PC-9 (cell line): ENCODE results near the gene ASIC3. TPM values are rescaled to one million over a fixed set of nuclear protein-coding genes. Genes with fewer than 3 reads are reported as not detected.
A peak's percentile ranks its signal among the peaks of the same experiment; 100 is the strongest.

Source experiments
- BruUV-seq: library from RNA; stranded (reverse); fragments of 400-500 nt; replicated peaks from 2 replicates; lab custom pipeline; 2021; lab: Mats Ljungman, UMichigan
- CTCF ChIA-PET: fragments of 300-600 bp; sonication (Branson Sonifier 250); formaldehyde crosslinking; loops from one replicate; lab custom pipeline; 2022; ENCODE audit warnings: antibody characterized with exemption; lab: Charles Lee
- POLR2A ChIA-PET: fragments of 300-600 bp; sonication (Branson Sonifier 250); formaldehyde crosslinking; loops from one replicate; lab custom pipeline; 2022; ENCODE audit warnings: antibody characterized with exemption; ENCODE audit not compliant: unreplicated experiment; lab: Charles Lee
- DNase-seq, 2 experiments: peaks; one replicate each; pipeline versions ENCODE4 v3.0.0 to v3.0.0-alpha.2; 2015 to 2022; ENCODE audit warnings: mixed read lengths in 1 of 2
- H2AFZ ChIP-seq: fragments of 200-600 bp; sonication (generic); 2 replicates; pipeline ENCODE4 v1.8.1; 2017; ENCODE audit warnings: antibody characterized with exemption
- H3F3A ChIP-seq: fragments of 200-600 bp; sonication (generic); 2 replicates; pipeline ENCODE4 v1.8.1; 2017; ENCODE audit warnings: antibody characterized with exemption, mild to moderate bottlenecking, low read depth; ENCODE audit not compliant: insufficient read depth
- H3K27ac ChIP-seq: fragments of 200-600 bp; sonication (generic); 2 replicates; pipeline ENCODE4 v1.6.1; 2016; ENCODE audit warnings: mixed run types
- H3K27me3 ChIP-seq: fragments of 200-600 bp; sonication (generic); 2 replicates; pipeline ENCODE4 v1.6.1; 2016; ENCODE audit warnings: low read depth, mixed run types; ENCODE audit not compliant: insufficient read depth
- H3K36me3 ChIP-seq: fragments of 200-600 bp; sonication (generic); 2 replicates; pipeline ENCODE4 v1.6.1; 2016; ENCODE audit warnings: low read depth, mixed run types
- H3K4me1 ChIP-seq: fragments of 200-600 bp; sonication (generic); replicated peaks from 2 replicates; pipeline ENCODE4 v1.6.1; 2016; ENCODE audit warnings: mixed run types; ENCODE audit not compliant: insufficient read depth
- H3K4me2 ChIP-seq: fragments of 200-600 bp; sonication (generic); 2 replicates; pipeline ENCODE4 v1.6.1; 2017; ENCODE audit warnings: mixed run types
- H3K4me3 ChIP-seq: fragments of 200-600 bp; sonication (generic); 2 replicates; pipeline ENCODE4 v1.6.1; 2016; ENCODE audit warnings: mixed run types
- H3K79me2 ChIP-seq: fragments of 200-600 bp; sonication (generic); 2 replicates; pipeline ENCODE4 v1.6.1; 2017; ENCODE audit warnings: low read depth, mixed run types
- H3K9me2 ChIP-seq: fragments of 200-600 bp; sonication (generic); 2 replicates; pipeline ENCODE4 v1.8.1; 2017; ENCODE audit warnings: mild to moderate bottlenecking; ENCODE audit not compliant: insufficient read depth
- H3K9me3 ChIP-seq: fragments of 200-600 bp; sonication (generic); 2 replicates; pipeline ENCODE4 v1.8.1; 2016; ENCODE audit warnings: low read depth; ENCODE audit not compliant: insufficient read depth
- H4K20me1 ChIP-seq: fragments of 200-600 bp; sonication (generic); 2 replicates; pipeline ENCODE4 v1.8.1; 2017; ENCODE audit not compliant: insufficient read depth
- CTCF ChIP-seq: fragments of 200-600 bp; sonication (generic); conservative IDR thresholded peaks from 2 replicates; pipeline ENCODE4 v1.6.1; 2017; ENCODE audit warnings: mixed run types, antibody characterized with exemption, mild to moderate bottlenecking, moderate library complexity
- EZH2 ChIP-seq: fragments of 200-600 bp; sonication (generic); IDR thresholded peaks from 2 replicates; pipeline ENCODE4 v1.8.0; 2017; ENCODE audit warnings: antibody characterized with exemption, low read depth
- intact Hi-C: fragments of 100-400 bp; cut with micrococcal nuclease; formaldehyde crosslinking; loops from one replicate; pipeline ENCODE4 v1.10.0; 2022; ENCODE audit not compliant: unreplicated experiment
- total RNA-seq: library from RNA; stranded (reverse); gene quantifications from 2 replicates; pipeline ENCODE4 v1.2.3, GENCODE V29; 2021

ASIC3 gene
- total RNA-seq, 1 experiment from 2014 or later, result 10.5 TPM

- H3K4me1 ChIP-seq, result peaks cover 39% of the 10 kb centered on the region
- intact Hi-C loops, result no loop called here
- no peaks in the 10 kb centered on the region for H3K9me3 ChIP-seq
Observed at GRCh38 chr7:151008143-151008510, 40.2 kb upstream of the ASIC3 start.

GRCh38 chr7:151008511-151009323 is 39.6 kb upstream of the ASIC3 start:
- Histone ChIP-seq H2AFZ (no peak overlapping the region), H3K9me3 (no peaks in the 10 kb centered on the region), H3K79me2 (no peaks in the 10 kb centered on the region), H3K27ac (no peak overlapping the region), H3K9me2 (no peaks in the 10 kb centered on the region), H3K4me2 (no peak overlapping the region), H3F3A (peaks cover 11% of the 10 kb centered on the region), H3K4me1 (peaks cover 33% of the 10 kb centered on the region), H3K36me3 (no peaks in the 10 kb centered on the region), H3K27me3 (no peaks in the 10 kb centered on the region), H4K20me1 (no peaks in the 10 kb centered on the region), H3K4me3 (no peak overlapping the region)
- BruUV-seq, result no TSS peak
- POLR2A ChIA-PET, result no interaction called here
- CTCF ChIA-PET, result interaction anchor here (1.0 kb wide), 1 partner anchor 16 kb away, joined by 7 read pairs; the partner anchor contains the start of gene ATG9B
- intact Hi-C loops, result no loop called here
- DNase-seq, result peak in 1 of 2 experiments; percentile 26
- TF ChIP-seq CTCF (peak; percentile 69), EZH2 (no peak)

More at GRCh38 chr7:151008143-151008510, 40.2 kb upstream of the ASIC3 start:
- H3F3A ChIP-seq, result peaks cover 17% of the 10 kb centered on the region
- no peaks in the 10 kb centered on the region for H3K79me2 ChIP-seq
- ChIA-PET CTCF (interaction anchor here (0.6 kb wide), 1 partner anchor 111 kb away, joined by 3 read pairs; no protein-coding TSS in a partner anchor), POLR2A (interaction anchor here (0.6 kb wide), 1 partner anchor 14 kb away, joined by 4 read pairs; no protein-coding TSS in a partner anchor)
- H3K27ac ChIP-seq, result no peak overlapping the region
- no peaks in the 10 kb centered on the region for H3K36me3 ChIP-seq
- H2AFZ ChIP-seq, result no peak overlapping the region
- H4K20me1 ChIP-seq, result no peaks in the 10 kb centered on the region
- no peak overlapping the region for H3K4me3 ChIP-seq
- DNase-seq, result peak in 1 of 2 experiments; percentile 24
- TF ChIP-seq CTCF (no peak), EZH2 (no peak)
- no peaks in the 10 kb centered on the region for H3K9me2 ChIP-seq
- BruUV-seq, result no TSS peak
- H3K4me2 ChIP-seq, result no peak overlapping the region
- no peaks in the 10 kb centered on the region for H3K27me3 ChIP-seq

GRCh38 chr7:151009327-151010036 is 38.8 kb upstream of the ASIC3 start:
- POLR2A ChIA-PET, result interaction anchor here (0.6 kb wide), 1 partner anchor 19 kb away, joined by 21 read pairs; the partner anchor contains the start of gene ABCB8
- Histone ChIP-seq H4K20me1 (no peaks in the 10 kb centered on the region), H2AFZ (no peak overlapping the region), H3K27me3 (no peaks in the 10 kb centered on the region), H3K27ac (no peak overlapping the region), H3K79me2 (no peaks in the 10 kb centered on the region), H3F3A (peaks cover 4% of the 10 kb centered on the region; the same call in 1 of the 2 replicates), H3K36me3 (no peaks in the 10 kb centered on the region), H3K4me3 (no peak overlapping the region), H3K9me2 (no peaks in the 10 kb centered on the region), H3K4me2 (no peak overlapping the region), H3K9me3 (no peaks in the 10 kb centered on the region), H3K4me1 (peaks cover 26% of the 10 kb centered on the region)
- TF ChIP-seq EZH2 (no peak), CTCF (no peak)
- intact Hi-C loops, result no loop called here
- no TSS peak for BruUV-seq
- CTCF ChIA-PET, result interaction anchor here (0.6 to 1.0 kb wide), 3 partner anchors 15 to 44 kb away, joined by 3 to 7 read pairs (median 4); partner anchors contain the start of gene ATG9B
- no peak for DNase-seq
